HUES64 (cell line): ENCODE data around the gene TMEM255B.

Source experiments
- H3K27ac ChIP-seq: 2 replicates; pipeline ENCODE4 v1.7.0; 2013; ENCODE audit warnings: low read depth, low read length, inconsistent platforms
- H3K27me3 ChIP-seq: 2 replicates; pipeline ENCODE4 v1.6.1; 2013; ENCODE audit warnings: mild to moderate bottlenecking, low read length; ENCODE audit not compliant: insufficient read depth
- H3K36me3 ChIP-seq: 2 replicates; pipeline ENCODE4 v1.6.1; 2013; ENCODE audit warnings: mild to moderate bottlenecking, low read length; ENCODE audit not compliant: insufficient read depth
- H3K4me1 ChIP-seq: 2 replicates; pipeline ENCODE4 v1.6.1; 2013; ENCODE audit warnings: mild to moderate bottlenecking, low read length, moderate library complexity; ENCODE audit not compliant: insufficient read depth
- H3K4me3 ChIP-seq: 2 replicates; pipeline ENCODE4 v1.5.1; 2013; ENCODE audit warnings: mild to moderate bottlenecking, low read length, moderate library complexity
- H3K9ac ChIP-seq: 2 replicates; pipeline ENCODE4 v1.6.1; 2013; ENCODE audit warnings: mild to moderate bottlenecking, low read depth, low read length
- H3K9me3 ChIP-seq: 2 replicates; pipeline ENCODE4 v1.6.1; 2013; ENCODE audit warnings: low read depth, low read length; ENCODE audit not compliant: insufficient read depth
- WGBS: fragments of 150-250, 120-280 bp; methylation state at CpG from one replicate; pipeline ENCODE4 v1.1.7; 2013; ENCODE audit warnings: missing lambda C conversion rate; 5-methylcytosine and 5-hydroxymethylcytosine counted together

TMEM255B gene

DNA sequence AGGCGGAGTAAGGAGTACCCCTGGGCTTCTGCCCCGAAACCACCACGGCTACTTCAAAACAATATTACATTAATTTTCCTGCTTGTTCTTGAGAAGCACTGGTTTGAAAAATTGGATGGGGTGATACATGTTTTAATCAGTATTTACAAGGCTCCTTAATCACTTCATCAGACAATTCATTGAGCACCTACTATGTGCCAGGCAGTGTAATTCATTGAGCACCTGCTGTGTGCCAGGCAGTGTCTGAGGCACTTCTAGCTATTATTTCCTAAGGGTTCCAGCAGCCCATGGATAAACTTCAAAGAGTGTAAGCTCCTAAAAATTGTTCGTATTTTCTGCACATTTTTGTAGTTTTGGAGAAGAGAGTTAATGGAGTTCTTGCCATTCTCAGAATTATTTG is 106.4 kb downstream of the TMEM255B start:
- Histone ChIP-seq H3K4me3 (no peak overlapping the region), H3K27me3 (peaks cover 40% of the 10 kb centered on the region)

More for the DNA sequence above, 106.4 kb downstream of the TMEM255B start:
- 99% methylated on average over 3 of the region's 4 CpGs for WGBS
- Histone ChIP-seq H3K9ac (no peak overlapping the region), H3K36me3 (no peaks in the 10 kb centered on the region), H3K27ac (no peak overlapping the region), H3K9me3 (no peaks in the 10 kb centered on the region), H3K4me1 (peaks cover 23% of the 10 kb centered on the region)
